Measurements from ENCODE around the gene PPP2R5D. TPM values are rescaled to one million over a fixed set of nuclear protein-coding genes. Genes with fewer than 3 reads are reported as not detected.
"Not testable (repeated sequence)": the region's sequence is repeated elsewhere in the genome, so short reads cannot be mapped to it uniquely, and the experiment has no call there.

PPP2R5D gene
- total RNA-seq, 1 donor from 2014 or later, result 25.3 TPM

DNA sequence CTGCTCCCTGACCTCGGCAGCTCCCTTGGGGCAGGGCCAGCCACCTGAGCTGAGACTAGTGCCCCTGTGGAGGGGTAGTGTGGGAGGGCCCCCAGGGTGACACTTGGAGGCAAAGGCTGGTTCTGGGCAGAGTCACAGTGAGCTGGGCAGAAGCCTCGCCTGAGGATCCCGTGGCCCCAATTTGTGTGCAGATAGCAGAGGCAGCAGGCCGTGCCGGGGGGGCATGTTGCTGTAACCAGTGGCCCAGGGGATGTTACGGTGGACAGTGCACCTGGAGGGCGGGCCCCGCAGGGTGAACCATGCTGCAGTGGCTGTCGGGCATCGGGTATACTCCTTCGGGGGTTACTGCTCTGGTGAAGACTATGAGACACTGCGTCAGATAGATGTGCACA lies 32.6 kb downstream of the PPP2R5D start:
- DNase-seq (ENCODE audit: low spot score), result peak; percentile 77
- intact Hi-C loops (cut with DNase I), result no loop called here

DNA sequence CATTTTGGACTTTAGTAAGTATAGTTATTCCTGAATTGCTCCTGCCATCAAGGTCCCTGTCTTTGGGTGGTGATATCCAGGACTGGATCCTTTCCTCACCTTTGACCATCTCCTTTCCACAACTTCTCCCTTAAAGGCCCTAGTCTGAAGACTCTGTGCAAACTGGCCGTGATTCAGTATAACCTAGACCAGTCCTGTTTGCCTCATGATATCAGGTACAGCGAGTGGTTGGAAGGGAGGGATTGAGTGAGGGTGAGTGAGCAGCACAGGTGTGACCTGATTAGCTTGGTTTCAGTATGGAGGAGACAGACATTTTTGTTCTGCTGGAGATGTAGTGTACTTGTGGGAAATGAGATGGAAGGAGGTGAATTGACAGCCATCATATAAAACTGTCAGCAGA lies 34.8 kb downstream of the PPP2R5D start:
- intact Hi-C loops (cut with DNase I), result no loop called here

DNA sequence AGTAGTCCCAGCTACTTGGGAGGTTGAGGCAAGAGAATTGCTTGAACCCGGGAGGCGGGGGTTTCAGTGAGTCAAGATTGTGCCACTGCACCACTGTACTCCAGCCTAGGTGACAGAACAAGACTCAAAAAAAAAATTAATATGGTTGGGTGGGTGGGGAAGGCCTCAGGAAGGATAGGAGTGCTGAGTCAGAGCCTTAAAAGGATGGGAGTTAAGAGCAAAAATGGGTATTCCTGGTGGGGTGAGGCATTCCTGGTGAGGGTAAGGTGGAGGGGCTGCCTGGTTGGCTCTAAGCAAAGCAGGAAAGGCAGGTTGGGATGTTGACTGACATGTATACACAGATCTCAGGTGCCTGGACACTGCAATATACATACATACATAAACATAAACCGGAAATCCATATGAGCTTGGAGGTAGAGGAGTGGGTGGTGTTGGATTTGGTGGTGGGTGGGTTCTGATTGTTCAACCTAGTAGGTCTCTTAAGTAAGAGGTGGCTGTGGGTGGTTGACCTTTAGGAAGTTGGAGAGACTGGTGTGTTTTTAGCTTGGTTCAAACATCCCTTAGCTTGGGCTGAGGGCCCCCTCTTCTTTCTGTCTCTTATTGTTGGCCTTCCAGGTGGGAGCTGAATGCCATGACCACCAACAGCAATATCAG lies 35.8 kb downstream of the PPP2R5D start:
- intact Hi-C loops (cut with DNase I), result no loop called here
- DNase-seq (ENCODE audit: low spot score), result no peak

More for the DNA sequence above, 34.8 kb downstream of the PPP2R5D start:
- DNase-seq (ENCODE audit: low spot score), result no peak

DNA sequence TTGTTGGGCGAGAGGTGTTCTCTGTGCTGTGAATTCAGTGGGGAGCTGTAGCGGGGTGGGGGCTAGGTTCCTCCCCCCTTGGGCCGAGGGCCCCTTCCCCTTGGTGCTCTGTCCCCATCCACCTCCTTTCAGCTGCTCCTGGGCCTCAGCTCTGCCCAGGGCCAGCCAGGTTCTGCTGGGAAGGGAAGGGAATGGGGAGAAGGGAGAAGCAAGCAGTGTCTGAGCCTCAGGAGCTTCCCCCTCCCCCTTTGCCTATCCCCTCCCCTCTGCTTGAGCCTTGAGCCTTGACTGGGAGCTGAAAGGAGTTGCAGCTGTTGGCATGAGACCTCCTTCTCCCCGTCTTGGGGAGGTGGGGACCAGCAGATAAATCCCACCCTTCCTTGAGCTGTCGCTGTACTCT lies 36.5 kb downstream of the PPP2R5D start:
- DNase-seq (ENCODE audit: low spot score), result no peak
- intact Hi-C loops (cut with DNase I), result no loop called here

DNA sequence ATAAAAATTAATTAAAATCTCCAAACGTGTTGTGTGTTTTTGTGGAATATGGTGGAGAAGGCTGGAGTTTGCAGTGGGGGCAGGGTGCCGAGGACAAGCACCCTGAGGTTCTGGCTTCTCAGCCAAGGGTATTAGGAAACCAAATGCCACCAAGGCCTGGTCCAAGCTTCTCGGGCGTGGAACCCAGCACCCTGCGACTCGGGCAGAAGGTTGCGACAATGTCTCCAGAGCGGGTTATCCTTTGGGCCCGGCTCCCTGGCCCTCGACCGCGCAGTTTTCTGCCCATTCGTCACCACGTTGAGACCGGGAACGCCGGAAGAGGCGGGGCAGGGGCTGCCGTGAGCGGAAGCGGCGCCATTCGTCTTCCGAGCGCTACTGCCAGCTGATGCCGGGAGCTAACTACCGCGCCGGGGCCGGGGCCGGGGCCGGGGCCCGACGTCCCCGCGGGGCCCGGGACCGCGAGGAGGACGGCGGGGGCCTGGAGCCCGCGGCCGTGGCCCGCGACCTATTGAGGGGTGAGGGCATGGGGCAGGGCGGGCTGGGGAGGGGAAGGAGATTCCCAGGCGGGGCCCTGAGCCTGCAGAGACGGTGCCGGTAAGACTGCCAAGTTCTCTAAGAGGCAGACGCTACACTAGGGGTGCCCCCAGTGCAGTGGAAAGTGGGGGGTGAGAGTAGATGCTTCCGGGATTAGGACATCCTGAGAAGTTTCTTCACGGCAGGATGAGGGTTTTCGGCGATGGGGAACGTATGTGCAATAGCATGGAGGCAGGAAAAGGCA lies 37.1 kb downstream of the PPP2R5D start, which contains the start of gene RRP36:
Gene RRP36 (plus strand): TSS at position 354 of the 778 bp plus-strand sequence. CDS start 32 bp downstream, at position 386.
- peak; percentile 94 for DNase-seq (ENCODE audit: low spot score)
- intact Hi-C loops (cut with DNase I), result no loop called here

DNA sequence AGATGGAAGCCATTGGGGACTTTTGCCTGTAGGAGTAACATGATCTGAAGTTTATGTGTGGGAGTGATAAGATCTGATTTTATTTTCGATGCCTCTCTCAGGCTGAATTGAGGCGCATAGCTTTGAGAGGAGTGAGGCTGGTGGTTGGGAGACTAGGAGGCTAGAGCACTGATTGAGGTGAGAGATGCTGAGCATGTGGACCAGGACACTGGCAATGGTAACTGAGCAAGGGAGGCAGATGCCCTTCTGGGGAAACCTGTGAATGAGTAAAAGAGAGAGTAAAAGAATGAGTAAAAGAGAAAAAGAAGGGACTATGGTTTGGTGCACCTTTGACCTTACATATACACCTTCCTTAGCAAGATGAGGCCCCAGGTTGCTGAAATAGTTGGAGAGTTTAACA lies 40.1 kb downstream of the PPP2R5D start:
- no peak for DNase-seq (ENCODE audit: low spot score)
- intact Hi-C loops (cut with DNase I), result no loop called here

DNA sequence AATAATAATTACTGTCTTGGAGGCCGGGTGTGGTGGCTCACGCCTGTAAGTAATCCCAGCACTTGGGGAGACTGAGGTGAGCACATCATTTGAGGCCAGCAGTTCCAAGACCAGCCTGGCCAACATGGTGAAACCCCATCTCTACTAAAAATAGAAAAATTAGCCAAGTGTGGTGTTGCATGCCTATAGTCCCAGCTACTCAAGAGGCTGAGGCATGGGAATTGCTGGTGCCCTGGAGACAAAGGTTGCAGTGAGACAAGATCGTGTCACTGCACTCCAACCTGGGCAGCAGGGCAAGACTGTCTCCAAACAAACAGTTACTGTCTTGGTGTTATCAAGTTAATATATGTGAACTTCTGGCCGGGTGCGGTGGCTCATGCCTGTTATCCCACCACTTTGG lies 42.0 kb downstream of the PPP2R5D start:
- DNase-seq (ENCODE audit: low spot score), result no peak
- intact Hi-C loops (cut with DNase I), result no loop called here

DNA sequence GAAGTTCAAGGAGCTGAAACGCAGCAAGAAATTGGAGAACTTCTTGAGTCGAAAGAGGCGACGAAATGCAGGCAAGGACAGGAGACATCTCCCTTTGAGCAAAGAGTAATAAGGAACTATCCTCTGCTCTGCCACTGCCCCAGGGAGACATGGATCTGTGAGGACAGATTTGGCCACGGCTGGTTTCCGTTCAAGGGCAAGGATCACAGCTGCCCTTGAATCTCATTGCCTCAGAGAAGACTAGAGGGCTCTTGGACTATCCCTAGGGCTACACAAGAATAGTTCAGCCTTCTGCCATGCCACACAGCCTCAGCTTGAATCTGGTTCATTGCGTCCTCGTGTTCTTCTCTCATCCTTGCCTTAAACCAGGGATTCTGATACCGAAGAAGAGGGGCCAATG lies 44.8 kb downstream of the PPP2R5D start:
- intact Hi-C loops (cut with DNase I), result no loop called here
- no peak for DNase-seq (ENCODE audit: low spot score)

DNA sequence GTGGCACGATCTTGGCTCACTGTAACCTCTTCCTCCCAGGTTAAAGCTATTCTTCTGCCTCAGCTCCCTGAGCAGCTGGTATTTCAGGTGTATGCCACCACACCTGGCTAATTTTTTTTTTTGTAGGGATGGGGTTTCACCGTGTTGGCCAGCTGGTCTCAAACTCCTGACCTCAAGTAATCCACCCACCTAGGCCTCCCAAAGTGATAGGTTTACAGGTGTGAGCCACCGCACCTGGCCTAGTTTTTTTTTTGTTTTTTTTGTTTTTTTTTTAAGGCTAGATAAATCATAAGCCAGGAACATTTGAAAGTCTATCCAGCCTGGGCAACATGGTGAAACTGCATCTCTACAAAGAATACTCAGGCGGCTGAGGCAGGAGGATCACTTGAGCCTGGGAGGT lies 48.0 kb downstream of the PPP2R5D start:
- DNase-seq (ENCODE audit: low spot score), result no peak
- intact Hi-C loops (cut with DNase I), result no loop called here

DNA sequence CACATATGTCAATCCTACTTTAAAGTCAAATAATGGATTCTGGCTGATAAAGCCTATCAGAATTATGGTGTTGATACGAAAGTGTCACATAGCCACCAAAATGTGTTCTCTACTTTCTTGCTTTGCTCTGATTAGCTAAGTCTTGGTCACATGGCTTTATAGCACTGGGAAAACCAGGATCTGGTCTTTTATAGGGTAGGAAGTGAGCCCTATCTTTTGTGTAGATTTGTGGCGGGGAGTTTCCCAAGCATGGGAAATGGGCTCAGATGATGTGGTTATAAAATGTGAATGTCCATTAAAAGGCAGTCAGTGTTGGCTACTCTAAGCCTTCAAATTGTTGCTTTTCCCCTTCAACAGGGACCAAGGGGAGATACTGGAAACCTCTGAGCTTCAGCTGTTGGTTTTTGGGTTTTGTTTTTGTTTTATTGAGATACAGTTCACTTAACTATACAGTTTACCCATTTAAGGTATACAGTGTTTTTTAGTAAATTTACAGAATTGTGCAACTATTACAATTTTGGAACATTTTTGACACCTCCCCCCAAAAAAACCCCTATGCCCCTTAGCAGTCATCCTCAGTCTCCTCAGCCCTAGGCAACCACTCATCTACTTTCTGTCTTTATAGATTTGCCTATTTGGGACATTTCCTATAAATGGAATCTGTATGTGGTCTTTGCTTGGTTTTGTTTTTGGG lies 49.3 kb downstream of the PPP2R5D start:
- DNase-seq (ENCODE audit: low spot score), result no peak

DNA sequence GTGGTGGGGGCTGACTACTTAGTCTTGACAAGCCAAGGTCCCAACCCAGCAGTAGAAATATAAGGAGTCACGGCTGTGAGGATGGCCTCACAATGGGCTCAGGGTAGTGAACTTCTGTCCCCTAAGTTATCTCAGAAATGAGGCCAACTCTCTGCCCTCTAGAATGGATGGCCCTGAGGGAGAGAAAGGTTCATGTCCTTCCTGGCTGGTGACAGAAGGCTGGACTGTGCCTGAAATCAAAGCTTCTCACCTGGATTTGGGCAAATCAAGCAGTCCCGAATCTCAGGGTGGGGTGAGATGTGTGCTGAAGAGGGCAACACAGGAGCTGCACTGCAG lies 49.8 kb downstream of the PPP2R5D start:
- no peak for DNase-seq (ENCODE audit: low spot score)
- intact Hi-C loops (cut with DNase I), result no loop called here

More for the DNA sequence above, 49.3 kb downstream of the PPP2R5D start:
- intact Hi-C loops (cut with DNase I), result no loop called here

DNA sequence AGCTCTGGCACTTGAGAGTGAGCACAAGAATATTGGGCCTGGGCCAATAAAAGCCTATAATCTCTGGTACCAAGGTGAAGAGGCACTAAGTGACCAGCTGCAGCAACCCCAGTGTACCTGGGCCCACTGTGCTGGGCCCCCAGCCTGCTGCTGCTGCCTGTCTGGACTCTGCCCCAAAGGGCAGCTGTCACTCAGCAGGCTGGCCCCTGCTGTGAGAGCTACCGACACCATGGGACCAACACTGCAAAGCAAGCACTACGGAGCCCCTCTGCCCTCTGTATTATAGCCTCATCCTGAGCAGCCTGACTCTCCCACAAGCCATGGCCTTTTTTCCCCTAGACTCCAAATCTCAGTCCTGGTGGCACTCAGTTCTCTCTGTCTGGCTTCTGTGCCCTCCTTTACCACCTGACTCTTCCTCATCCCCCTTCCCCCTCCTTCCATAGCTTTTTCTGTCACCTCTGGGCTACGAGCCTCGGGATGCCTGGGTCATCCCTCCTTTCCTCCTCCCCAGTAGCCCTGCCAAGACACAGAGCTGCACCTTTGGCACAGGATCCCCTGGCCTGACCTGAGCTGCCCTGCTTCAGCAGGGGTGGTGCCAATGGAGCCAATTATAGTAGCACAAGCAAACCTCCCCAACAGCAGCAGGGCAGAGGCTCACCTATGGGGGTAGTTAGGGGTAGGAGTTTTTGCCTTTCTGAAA lies 51.3 kb downstream of the PPP2R5D start:
- intact Hi-C loops (cut with DNase I), result no loop called here
- no peak for DNase-seq (ENCODE audit: low spot score)

DNA sequence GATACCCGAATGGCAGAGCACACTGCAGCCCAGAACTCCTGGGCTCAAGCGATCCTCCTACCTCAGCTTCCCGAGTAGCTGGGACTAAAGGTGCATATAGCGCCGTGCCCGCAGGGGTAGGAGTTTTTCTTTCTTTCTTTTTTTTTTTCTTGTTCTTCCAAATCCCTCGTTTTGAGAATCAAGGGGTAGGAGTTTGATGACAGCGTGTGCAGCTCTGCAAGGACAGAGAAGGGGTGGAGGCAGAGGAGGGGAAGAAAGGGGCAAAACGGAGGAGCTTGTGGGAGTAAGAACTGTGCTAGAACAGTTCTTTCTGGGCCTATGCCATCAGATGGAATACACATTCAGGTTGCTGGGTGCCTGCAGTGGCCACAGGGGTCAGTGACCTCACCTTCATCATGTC lies 52.3 kb downstream of the PPP2R5D start:
- intact Hi-C loops (cut with DNase I), result no loop called here
- no peak for DNase-seq (ENCODE audit: low spot score)

DNA sequence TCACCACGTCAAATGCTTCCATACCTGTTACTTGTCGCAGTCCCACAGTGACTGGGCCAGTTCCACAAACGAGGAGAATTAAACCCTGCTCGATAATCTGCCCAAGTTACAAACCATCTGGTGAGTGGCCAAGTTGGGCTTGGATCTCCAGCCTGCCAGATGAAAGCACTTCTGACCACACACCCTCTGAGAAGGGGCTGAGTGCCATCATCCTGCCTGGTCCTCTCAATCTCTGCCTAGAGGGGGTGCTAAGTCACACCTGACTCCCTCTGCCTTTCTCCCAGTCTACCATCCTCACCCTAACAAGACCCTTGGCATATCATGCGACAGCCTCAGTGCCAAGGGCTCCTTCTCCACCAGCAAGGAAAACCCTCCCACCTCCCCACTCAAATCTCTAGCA lies 52.8 kb downstream of the PPP2R5D start:
- DNase-seq (ENCODE audit: low spot score), result no peak
- intact Hi-C loops (cut with DNase I), result no loop called here

DNA sequence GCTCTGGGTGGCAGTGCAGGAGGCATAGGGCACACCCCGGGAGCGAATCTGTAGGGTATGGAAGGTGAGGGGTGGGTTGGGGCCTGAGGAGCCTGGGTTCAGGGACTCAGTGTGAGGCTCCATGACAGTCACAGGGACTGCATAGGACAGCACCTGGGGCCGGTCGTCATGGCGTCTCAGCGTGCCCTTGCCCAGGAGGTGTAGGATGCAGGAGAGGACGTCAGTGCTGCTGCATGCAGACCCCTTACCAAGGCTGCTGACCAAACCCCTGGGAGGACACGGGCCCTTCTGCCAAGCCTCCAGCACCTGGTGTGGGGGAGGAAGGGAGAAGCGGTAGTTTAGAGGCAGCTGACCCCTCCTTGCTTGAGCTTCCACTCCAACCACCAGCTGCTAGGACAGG lies 53.3 kb downstream of the PPP2R5D start:
- no peak for DNase-seq (ENCODE audit: low spot score)
- intact Hi-C loops (cut with DNase I), result no loop called here

DNA sequence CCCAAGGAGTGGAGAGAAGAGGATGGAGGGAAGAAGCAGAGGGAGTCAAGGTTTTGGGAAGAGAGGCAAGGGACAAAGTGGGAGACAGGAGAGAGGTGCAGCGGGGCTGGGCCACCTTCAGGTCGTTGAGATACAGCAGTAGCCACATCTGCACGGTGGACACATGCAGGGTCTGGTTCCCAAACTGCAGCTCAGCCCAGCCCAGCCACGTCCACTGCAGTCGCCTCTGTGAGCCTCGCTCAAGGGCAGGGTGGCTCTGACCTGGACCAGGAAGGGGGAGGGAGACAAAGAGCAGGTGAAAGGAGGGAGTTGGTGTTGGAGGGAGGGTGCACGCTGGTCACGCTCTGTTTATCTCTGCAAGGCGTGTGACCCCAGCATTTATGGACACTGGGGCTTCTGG lies 54.4 kb downstream of the PPP2R5D start:
- DNase-seq (ENCODE audit: low spot score), result no peak
- intact Hi-C loops (cut with DNase I), result no loop called here

DNA sequence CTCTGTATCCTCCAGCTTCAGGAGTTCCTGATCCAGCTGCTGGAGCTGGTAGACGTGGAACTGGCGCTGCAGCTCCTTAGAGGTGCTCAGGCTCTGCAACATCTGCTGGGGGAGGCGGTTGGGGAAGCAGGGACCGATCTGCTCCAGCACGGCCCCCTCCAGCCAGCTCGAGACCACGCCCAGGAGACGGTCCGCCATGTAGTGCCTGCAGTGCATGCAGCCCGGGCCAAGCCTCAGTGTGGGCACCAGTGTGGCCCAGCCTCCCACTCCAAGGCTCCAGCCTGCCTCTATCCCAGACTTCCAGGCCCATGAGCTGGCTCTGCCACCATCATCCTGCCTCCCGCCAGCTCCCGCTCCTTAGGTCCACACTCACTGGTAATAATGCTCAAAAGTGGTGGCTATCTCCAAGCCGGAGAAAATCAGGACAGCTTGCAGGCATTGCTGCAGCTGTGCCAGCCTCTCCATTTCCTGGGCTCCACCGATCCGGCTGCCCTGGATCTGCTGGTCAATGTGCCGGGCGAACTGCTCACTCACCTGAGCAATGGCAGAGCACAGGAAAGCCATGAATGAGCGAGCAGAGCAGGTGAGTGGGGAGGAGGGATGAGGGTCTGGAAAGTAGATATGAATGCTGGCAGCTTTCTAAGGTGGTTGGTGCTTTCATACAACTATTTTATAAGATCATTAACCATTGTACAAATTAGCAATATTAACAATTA lies 56.3 kb downstream of the PPP2R5D start:
- DNase-seq (ENCODE audit: low spot score), result no peak
- intact Hi-C loops (cut with DNase I), result no loop called here

DNA sequence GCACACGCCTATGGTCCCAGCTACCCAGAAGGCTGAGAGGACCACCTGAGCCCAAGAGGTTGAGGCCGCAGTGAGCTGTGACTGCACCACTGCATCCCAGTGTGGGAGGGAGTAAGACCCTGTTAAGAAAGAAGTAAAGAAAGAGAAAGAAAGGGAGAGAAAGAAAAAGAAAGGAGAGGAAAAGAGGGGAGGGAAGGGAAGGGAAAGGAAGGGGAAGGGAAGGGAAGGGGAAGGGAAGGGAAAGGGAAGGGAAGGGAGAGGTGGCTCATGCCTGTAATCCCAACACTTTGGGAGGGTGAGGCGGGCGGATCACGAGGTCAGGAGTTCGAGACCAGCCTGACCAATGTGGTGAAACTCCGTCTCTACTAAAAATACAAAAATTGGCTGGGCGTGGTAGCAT lies 57.1 kb downstream of the PPP2R5D start:
- DNase-seq (ENCODE audit: low spot score); intact Hi-C loops (cut with DNase I): not testable (repeated sequence)

DNA sequence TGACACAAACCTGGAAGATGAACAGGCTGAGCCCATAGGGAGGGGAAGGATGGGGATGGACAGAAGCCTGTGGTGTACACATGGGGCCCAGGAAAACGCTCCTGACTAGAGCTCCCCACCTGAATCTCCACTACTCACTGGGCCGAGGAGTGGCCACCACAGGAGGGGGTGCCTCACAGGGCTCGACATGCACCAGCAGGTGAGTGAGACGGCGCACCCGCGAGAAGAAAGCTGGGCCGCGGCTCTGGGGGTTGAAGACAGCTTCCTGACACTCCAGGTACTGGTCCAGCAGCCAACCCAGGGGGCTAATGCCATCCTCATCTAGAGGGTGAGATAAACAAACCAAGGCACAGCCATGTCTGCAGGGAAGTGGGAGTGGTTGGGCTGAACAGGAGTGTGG lies 58.9 kb downstream of the PPP2R5D start:
- intact Hi-C loops (cut with DNase I), result no loop called here
- DNase-seq (ENCODE audit: low spot score), result no peak
